ENCODE results near the gene SLCO3A1. TPM values are rescaled to one million over a fixed set of nuclear protein-coding genes. Genes with fewer than 3 reads are reported as not detected.

The SLCO3A1 gene
- total RNA-seq, 2 experiments from 2014 or later, result 29.2 to 29.5 TPM

DNA sequence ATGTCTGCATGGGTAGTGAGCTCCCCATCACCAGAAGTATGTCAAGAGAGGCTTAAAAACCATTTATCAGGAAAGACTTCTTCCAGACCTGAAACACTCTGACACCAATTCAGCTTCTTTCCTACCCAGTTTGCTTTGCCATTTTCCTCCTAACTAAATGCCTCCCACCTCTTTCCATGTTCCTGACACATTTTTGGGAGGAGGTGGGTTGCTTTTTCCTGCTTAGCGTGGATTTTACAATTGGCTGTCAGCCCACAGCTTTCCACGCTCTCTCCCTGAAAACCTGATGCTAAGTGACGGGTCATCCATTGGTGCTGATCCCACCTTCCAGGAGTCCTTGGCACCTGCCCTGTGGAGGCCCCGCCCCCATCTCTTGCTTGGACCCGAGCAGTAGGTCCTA is 275.3 kb downstream of the SLCO3A1 start:
- Mint-ChIP-seq H3K4me1 (peaks cover 3% of the 10 kb centered on the region), H3K27me3 (no peaks in the 10 kb centered on the region), H3K4me3 (no peak overlapping the region), H3K36me3 (peaks cover 16% of the 10 kb centered on the region), H3K27ac (no peak overlapping the region), H3K9me3 (no peaks in the 10 kb centered on the region)
- ATAC-seq (ENCODE audit: low read depth) (no peak), DNase-seq (no peak)
- POLR2A ChIA-PET, result no interaction called here

DNA sequence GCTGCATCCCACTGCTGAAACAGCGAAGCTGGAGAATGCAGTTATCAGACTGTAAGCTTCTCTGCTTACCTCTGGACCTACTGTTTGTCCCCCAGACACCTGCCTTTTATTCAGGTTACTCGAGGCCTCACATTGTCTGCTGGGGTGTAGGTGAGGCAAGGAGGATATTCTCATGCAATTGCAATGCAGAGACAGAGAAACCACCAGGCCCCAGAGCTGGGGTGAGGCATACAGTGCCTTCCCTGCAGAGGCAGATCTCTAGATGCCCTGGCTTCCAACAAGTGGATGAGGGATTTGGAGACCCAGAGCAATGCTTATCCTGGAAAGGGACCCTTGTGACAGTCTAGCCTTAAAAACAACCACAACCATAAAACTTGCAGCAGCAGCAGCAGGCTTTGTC is 276.7 kb downstream of the SLCO3A1 start:
- DNase-seq (no peak), ATAC-seq (ENCODE audit: low read depth) (no peak)
- Mint-ChIP-seq H3K36me3 (peaks cover 16% of the 10 kb centered on the region), H3K27ac (no peak overlapping the region), H3K9me3 (no peaks in the 10 kb centered on the region), H3K27me3 (no peaks in the 10 kb centered on the region), H3K4me3 (no peak overlapping the region), H3K4me1 (peaks cover 5% of the 10 kb centered on the region)
- POLR2A ChIA-PET, result no interaction called here

DNA sequence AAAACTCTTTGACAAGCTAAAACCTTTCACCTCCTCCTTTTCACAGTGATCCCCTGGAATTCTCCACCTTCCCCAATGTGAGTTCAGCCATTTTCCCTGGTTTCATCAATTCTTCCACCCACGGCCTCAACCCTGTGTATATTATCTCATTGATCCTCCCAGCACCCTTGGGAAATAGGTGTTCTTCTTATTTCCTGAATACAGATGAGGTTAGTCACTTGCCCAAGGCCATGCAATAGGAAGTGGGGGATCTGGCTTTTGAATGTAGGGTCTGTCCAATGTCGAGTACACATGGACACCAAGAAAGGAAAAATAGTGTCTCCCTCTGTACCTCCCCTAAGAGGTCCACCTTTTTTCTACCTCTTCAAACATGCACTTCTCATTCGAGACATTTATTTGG is 277.4 kb downstream of the SLCO3A1 start:
- POLR2A ChIA-PET, result no interaction called here
- no peak for ATAC-seq (ENCODE audit: low read depth)
- peaks cover 11% of the 10 kb centered on the region for H3K4me1 Mint-ChIP-seq

DNA sequence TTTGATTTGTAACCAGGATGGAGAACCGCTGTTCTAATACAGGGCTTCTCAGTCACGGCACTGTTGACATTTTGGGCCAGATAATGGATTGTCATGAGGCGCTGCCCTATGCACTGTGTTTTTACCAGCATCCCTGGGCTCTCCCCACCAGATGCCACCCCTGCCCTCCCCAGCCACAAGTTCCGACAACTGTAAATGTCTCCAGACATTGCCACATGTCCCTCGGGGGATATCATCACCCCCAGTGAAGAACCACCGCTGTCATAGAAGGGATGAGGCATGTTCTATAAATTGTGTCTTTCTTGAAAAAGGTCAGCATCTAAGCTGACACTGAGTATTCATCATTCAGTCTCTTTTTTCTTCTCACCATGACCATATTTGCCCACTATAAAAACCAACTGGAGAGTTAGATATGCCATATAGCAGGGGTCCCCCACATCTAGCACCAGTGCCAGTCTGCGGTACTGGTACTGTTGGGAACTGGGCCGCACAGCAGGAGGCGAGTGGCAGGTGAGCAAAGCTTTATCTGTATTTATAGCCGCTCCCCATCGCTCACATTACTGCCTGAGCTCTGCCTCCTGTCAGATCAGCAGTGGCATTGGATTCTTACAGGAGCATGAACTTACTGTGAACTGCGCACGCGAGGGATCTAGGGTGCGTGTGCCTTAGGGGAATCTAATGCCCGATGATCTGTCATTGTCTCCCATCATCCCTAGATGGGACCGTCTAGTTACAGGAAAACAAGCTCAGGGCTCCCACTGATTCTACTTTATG is 279.7 kb downstream of the SLCO3A1 start:
- DNase-seq, result no peak
- ATAC-seq (ENCODE audit: low read depth), result no peak
- Mint-ChIP-seq H3K27ac (no peak overlapping the region), H3K9me3 (no peaks in the 10 kb centered on the region), H3K4me1 (peaks cover 12% of the 10 kb centered on the region), H3K27me3 (no peaks in the 10 kb centered on the region), H3K4me3 (no peak overlapping the region), H3K36me3 (peaks cover 20% of the 10 kb centered on the region)
- POLR2A ChIA-PET, result no interaction called here

More for the DNA sequence above, 277.4 kb downstream of the SLCO3A1 start:
- Mint-ChIP-seq H3K9me3 (no peaks in the 10 kb centered on the region), H3K4me3 (no peak overlapping the region), H3K36me3 (peaks cover 21% of the 10 kb centered on the region), H3K27ac (no peak overlapping the region), H3K27me3 (no peaks in the 10 kb centered on the region)
- DNase-seq, result no peak

DNA sequence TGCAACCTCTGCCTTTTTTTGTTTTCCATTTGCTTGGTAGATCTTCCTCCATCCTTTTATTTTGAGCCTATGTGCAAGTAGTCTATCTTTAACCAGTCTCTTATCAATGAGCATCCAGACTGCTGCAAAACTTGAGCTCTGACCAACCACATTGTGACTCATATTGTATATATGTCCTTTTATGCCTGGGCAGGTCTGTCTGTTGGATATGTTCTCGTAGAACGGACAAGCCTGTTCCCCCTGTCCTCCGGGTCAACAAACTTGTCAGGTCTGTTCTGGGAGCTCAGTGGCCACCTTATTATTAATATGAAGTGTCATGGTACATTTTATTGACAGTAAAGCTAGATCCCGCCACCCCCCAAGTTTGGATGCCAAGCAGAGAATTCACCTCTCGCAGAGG is 287.3 kb downstream of the SLCO3A1 start:
- H3K4me1 Mint-ChIP-seq, result peaks cover 2% of the 10 kb centered on the region
- ATAC-seq (ENCODE audit: low read depth) (no peak), DNase-seq (no peak)
- no peak overlapping the region for H3K27ac Mint-ChIP-seq
- H3K36me3 Mint-ChIP-seq, result peaks cover 1% of the 10 kb centered on the region
- no peaks in the 10 kb centered on the region for H3K9me3 Mint-ChIP-seq
- POLR2A ChIA-PET, result no interaction called here
- H3K4me3 Mint-ChIP-seq, result no peak overlapping the region
- H3K27me3 Mint-ChIP-seq, result no peaks in the 10 kb centered on the region

DNA sequence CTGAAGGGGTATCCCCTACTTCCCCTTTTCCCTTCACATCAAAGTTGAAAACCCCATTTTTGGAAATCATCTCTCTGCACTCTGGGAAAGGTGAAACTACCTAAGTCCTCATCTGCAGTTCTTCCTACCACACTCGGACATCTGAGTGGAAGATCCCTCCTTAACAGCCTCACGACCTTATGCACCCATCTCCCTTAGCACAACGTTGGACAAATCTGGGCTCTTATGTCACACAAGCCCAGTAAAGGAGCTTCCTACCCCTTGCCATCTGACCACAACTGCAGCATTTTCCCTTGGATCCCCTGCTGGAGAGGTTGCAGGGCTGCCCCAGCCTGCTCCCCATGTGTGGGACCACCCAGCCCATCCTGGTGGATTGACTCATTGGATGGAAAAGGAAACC is 288.1 kb downstream of the SLCO3A1 start:
- DNase-seq (no peak), ATAC-seq (ENCODE audit: low read depth) (no peak)
- POLR2A ChIA-PET, result no interaction called here
- peaks cover under 1% of the 10 kb centered on the region for H3K36me3 Mint-ChIP-seq
- H3K27me3 Mint-ChIP-seq, result no peaks in the 10 kb centered on the region
- H3K27ac Mint-ChIP-seq, result no peak overlapping the region
- H3K4me3 Mint-ChIP-seq, result no peak overlapping the region
- no peaks in the 10 kb centered on the region for H3K4me1 Mint-ChIP-seq
- no peaks in the 10 kb centered on the region for H3K9me3 Mint-ChIP-seq

DNA sequence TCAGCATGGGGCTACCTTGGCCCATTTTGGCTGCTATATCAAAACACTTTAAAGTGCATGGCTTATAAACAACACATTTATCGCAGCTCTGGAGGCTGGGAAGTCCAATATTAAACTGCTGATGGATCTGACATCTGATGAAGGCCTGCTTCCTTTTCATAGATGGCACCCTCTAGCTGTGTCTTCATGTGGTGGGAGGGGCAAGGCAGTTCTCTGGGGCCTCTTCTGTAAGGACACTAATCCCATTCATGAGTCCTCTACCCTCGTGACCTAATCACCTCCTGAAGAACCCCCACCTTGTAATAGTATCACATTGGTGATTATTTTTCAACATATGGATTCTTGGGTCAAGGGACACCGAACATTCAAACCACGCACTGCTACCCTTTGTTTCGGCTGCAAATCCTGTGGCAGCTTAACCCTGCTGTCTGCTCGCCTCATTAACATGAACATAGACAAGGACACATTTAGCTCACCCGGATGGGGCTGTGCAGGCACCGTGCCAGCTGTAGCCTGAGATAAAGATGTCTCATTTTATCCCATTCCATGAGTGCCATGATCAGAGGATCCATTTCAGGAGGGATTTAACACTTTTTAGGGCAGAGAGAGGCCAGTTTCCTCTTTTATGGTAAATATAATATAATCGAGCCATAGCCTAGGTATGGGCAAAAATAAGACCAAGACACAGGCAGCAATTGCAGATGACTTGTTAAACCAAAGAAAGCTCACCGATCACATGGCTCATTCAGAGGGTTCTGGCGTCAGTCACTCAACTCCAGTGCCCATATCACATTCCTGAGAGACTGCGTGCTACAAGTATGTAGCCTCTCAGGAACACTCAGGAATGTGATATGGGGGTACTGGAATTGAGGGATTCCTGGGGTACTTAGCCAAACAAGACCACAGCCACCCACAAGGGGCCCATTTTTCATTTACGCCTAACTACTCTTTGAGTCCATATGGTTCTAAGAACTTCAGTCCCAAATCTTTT is 289.0 kb downstream of the SLCO3A1 start:
- no peak overlapping the region for H3K27ac Mint-ChIP-seq
- no peak for DNase-seq
- H3K4me3 Mint-ChIP-seq, result no peak overlapping the region
- no peaks in the 10 kb centered on the region for H3K27me3 Mint-ChIP-seq
- no peak for ATAC-seq (ENCODE audit: low read depth)
- H3K4me1 Mint-ChIP-seq, result no peaks in the 10 kb centered on the region
- no peaks in the 10 kb centered on the region for H3K36me3 Mint-ChIP-seq
- POLR2A ChIA-PET, result no interaction called here
- no peaks in the 10 kb centered on the region for H3K9me3 Mint-ChIP-seq

DNA sequence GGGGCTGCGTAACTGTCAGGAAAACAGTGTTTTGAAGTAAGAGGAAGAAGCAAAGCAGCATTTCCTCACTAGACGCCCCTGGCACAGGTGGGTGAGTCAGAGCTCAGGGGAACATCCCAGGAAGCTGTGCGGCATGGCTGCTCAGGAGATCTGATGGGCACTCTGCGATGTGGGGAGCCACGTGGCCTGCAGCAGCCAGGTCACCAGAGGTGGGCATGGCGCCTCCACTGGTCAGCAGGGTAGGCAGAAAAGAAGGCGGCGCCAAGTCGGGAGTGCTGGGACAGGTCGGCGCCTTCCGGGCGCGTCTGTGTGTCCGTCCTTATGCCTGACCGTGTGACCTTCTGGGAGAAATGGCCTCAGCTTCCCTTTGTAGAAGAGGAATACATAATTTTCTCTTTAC is 290.3 kb downstream of the SLCO3A1 start:
- H3K4me1 Mint-ChIP-seq, result no peaks in the 10 kb centered on the region
- no peak for DNase-seq
- H3K4me3 Mint-ChIP-seq, result no peak overlapping the region
- no peak overlapping the region for H3K27ac Mint-ChIP-seq
- no peak for ATAC-seq (ENCODE audit: low read depth)
- POLR2A ChIA-PET, result no interaction called here
- H3K36me3 Mint-ChIP-seq, result no peaks in the 10 kb centered on the region
- H3K9me3 Mint-ChIP-seq, result no peaks in the 10 kb centered on the region
- H3K27me3 Mint-ChIP-seq, result no peaks in the 10 kb centered on the region

DNA sequence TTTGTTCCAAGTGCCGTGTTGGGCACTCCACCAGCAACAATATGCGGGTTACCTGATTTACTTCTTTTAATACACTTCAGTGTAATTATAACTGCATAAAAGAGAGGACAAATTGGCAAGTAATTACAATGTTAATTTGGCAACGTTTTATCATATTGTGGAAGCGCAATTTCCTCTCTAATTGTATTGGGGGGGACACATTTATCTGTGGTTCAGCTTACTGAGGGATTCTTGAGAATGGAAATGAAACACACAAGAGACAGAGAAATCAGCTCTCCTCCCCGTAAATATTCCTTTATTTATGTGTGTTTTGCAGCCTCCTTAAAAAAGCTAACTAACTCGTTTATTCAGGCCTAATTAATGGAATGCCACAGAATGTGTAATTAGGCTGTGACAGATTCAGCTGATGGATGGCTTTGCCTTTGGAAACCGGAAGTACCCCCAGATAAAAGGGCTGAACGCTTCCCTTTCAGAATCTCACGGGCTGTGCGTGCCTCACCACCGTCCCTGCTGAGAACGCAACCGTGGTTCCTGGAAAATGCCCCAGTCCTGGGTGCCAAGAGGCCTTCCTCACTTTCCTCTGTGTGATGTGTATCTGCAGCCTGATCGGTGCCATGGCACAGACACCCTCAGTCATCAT is 293.1 kb downstream of the SLCO3A1 start:
- Mint-ChIP-seq H3K4me1 (no peaks in the 10 kb centered on the region), H3K36me3 (peaks cover 5% of the 10 kb centered on the region)

DNA sequence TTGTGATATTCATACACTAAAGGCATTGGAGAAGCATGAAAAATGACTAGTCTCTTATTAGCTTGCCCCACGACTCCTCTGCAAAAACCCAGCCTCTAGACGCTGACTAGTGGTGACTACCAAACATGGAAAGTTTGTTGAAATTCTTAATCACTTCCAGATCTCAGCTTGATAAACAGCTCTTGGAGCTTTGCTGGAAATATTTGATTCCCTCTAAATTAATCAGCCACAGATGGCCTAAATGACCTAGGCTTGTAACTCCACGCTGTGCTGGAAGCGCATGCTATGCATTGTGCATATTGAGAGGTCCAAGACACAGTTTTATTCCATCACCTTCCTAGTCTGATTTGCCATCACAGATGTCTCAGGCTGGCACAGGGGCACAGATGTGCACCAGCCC is 295.5 kb downstream of the SLCO3A1 start:
- peaks cover 11% of the 10 kb centered on the region for H3K36me3 Mint-ChIP-seq
- no peak overlapping the region for H3K27ac Mint-ChIP-seq

More for the DNA sequence above, 293.1 kb downstream of the SLCO3A1 start:
- Mint-ChIP-seq H3K27me3 (no peaks in the 10 kb centered on the region), H3K27ac (no peak overlapping the region), H3K9me3 (no peaks in the 10 kb centered on the region), H3K4me3 (no peak overlapping the region)
- no peak for DNase-seq
- POLR2A ChIA-PET, result no interaction called here
- ATAC-seq (ENCODE audit: low read depth), result no peak

DNA sequence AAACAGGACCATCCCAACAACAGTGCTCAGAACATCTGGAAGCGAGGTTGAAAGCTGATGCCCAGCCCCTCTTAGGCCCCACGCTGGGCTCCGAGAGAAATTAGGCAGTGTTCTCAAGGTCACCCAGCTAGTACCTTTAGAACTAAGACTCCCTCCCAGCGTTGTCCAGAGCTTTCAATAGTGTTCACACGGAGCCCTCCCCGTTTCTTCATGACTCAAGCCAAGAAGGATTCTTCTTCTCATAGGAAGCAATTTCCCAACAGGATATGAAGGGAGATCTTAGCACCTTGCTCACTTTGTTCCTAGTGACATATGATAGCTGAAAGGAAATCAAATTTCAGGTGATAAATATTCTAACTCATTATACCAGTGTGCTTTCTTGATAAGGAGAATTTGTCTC is 296.0 kb downstream of the SLCO3A1 start:
- no peaks in the 10 kb centered on the region for H3K4me1 Mint-ChIP-seq
- POLR2A ChIA-PET, result no interaction called here
- H3K9me3 Mint-ChIP-seq, result no peaks in the 10 kb centered on the region
- DNase-seq (no peak), ATAC-seq (ENCODE audit: low read depth) (no peak)
- no peak overlapping the region for H3K27ac Mint-ChIP-seq
- H3K27me3 Mint-ChIP-seq, result no peaks in the 10 kb centered on the region
- peaks cover 14% of the 10 kb centered on the region for H3K36me3 Mint-ChIP-seq
- no peak overlapping the region for H3K4me3 Mint-ChIP-seq

More for the DNA sequence above, 295.5 kb downstream of the SLCO3A1 start:
- POLR2A ChIA-PET, result no interaction called here
- Mint-ChIP-seq H3K9me3 (no peaks in the 10 kb centered on the region), H3K27me3 (no peaks in the 10 kb centered on the region), H3K4me3 (no peak overlapping the region), H3K4me1 (no peaks in the 10 kb centered on the region)
- no peak for DNase-seq
- ATAC-seq (ENCODE audit: low read depth), result no peak

DNA sequence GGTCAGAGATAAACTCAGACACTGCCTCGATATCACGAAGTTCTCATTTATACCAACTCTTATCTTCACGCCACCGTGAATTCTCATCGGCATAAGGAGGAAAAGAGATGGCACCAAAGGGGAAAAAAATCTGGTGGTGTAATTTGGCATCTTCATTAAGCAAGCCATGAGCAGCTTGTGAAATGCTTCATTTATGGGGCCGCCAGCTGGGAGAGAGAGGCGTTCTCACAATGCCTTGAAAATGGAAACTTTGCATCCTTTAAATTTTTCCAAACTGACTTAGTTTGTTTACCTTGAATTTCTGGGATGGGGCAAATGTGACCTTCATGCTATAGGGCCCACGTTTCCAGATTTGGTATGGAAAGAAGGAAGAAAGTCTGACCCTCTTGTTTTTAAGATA is 297.7 kb downstream of the SLCO3A1 start:
- Mint-ChIP-seq H3K4me1 (no peaks in the 10 kb centered on the region), H3K4me3 (no peak overlapping the region), H3K27me3 (no peaks in the 10 kb centered on the region), H3K36me3 (peaks cover 19% of the 10 kb centered on the region), H3K27ac (no peak overlapping the region), H3K9me3 (no peaks in the 10 kb centered on the region)
- DNase-seq (no peak), ATAC-seq (ENCODE audit: low read depth) (no peak)
- POLR2A ChIA-PET, result no interaction called here

DNA sequence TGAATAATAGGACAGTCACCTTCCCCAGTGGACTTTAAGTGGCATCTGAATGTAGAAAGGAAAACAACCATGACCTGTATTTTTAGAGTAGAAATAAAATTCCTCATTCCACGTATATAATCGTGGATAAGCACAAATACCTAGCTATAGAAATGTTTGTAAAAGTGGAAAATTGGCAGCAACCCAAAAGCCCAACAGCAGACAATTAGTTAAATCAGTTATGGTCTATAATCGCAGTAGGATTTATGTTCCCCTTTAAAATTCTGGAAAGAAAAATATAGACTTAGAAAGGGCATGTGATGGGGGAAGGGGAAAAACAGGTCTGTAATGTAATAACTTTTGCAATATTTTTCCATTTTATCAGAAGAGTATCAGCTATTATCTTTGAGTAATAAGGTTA is 298.2 kb downstream of the SLCO3A1 start:
- Mint-ChIP-seq H3K27me3 (no peaks in the 10 kb centered on the region), H3K4me3 (no peak overlapping the region), H3K36me3 (peaks cover 19% of the 10 kb centered on the region), H3K27ac (no peak overlapping the region), H3K4me1 (no peaks in the 10 kb centered on the region), H3K9me3 (no peaks in the 10 kb centered on the region)
- DNase-seq, result no peak
- POLR2A ChIA-PET, result no interaction called here
- ATAC-seq (ENCODE audit: low read depth), result no peak
